Measurements from ENCODE around the gene TMEM151B. TPM values are rescaled to one million over a fixed set of nuclear protein-coding genes. Genes with fewer than 3 reads are reported as not detected.

Gene TMEM151B
- total RNA-seq, 3 donors from 2014 or later (not counting 1 experiment from before 2014, with no cell fraction given): not detected

- Mint-ChIP-seq H3K27ac (peak within 1 kb of the TSS; percentile 99), H3K4me1 (peaks cover 38 to 46% of the 10 kb centered on the region in 2 donors), H3K27me3 (ENCODE audit: low read depth in 2 of 2) (no peaks in the 10 kb centered on the region), H3K36me3 (peaks cover 18% of the 10 kb centered on the region), H3K4me3 (peak within 1 kb of the TSS; percentile 100), H3K9me3 (no peaks in the 10 kb centered on the region)
- ATAC-seq (peak; percentile 76 to 93 (median 81)), DNase-seq (peak; percentile 90 to 98)
- WGBS (ENCODE audit: insufficient coverage): 0% methylated on average over 34 of the region's 34 CpGs
- Histone ChIP-seq H3K27me3 (ENCODE audit: control insufficient read depth, insufficient read depth, low read length) (no peaks in the 10 kb centered on the region), H3K9me3 (ENCODE audit: control insufficient read depth, insufficient read depth, low read length) (no peaks in the 10 kb centered on the region), H3K4me1 (ENCODE audit: control insufficient read depth, insufficient read depth, low read length) (peaks cover 23% of the 10 kb centered on the region), H3K36me3 (ENCODE audit: control insufficient read depth, insufficient read depth, low read length) (peaks cover 32% of the 10 kb centered on the region), H3K4me3 (ENCODE audit: low read length) (peak within 1 kb of the TSS; percentile 97), H3K27ac (ENCODE audit: low read length) (peak within 1 kb of the TSS; percentile 98)
- TF ChIP-seq, protein P1, sequence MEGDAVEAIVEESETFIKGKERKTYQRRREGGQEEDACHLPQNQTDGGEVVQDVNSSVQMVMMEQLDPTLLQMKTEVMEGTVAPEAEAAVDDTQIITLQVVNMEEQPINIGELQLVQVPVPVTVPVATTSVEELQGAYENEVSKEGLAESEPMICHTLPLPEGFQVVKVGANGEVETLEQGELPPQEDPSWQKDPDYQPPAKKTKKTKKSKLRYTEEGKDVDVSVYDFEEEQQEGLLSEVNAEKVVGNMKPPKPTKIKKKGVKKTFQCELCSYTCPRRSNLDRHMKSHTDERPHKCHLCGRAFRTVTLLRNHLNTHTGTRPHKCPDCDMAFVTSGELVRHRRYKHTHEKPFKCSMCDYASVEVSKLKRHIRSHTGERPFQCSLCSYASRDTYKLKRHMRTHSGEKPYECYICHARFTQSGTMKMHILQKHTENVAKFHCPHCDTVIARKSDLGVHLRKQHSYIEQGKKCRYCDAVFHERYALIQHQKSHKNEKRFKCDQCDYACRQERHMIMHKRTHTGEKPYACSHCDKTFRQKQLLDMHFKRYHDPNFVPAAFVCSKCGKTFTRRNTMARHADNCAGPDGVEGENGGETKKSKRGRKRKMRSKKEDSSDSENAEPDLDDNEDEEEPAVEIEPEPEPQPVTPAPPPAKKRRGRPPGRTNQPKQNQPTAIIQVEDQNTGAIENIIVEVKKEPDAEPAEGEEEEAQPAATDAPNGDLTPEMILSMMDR (IDR thresholded peaks at IDR 0.05): no peak
- intact Hi-C loops (cut with micrococcal nuclease): loop anchor here (1.0 to 5.0 kb wide), 4 partner anchors 9 to 1074 kb away; partner anchors contain the start of genes NFKBIE, SLC35B2 and SRF
These were observed 23.4 kb upstream of the TMEM151B start, which contains the start of gene HSP90AB1 for GRCh38 chr6:44246663-44247337. HSP90AB1 (plus strand) TSS chr6:44247101; CDS start chr6:44248630, 1,529 bp downstream.

GRCh38 chr6:44247338-44248302 is 22.6 kb upstream of the TMEM151B start:
- Mint-ChIP-seq H3K27me3 (ENCODE audit: low read depth in 2 of 2) (no peaks in the 10 kb centered on the region), H3K27ac (peak overlapping the region; percentile 99), H3K9me3 (no peaks in the 10 kb centered on the region), H3K36me3 (peaks cover 18% of the 10 kb centered on the region), H3K4me1 (peaks cover 38 to 46% of the 10 kb centered on the region in 2 donors), H3K4me3 (peak overlapping the region; percentile 100)
- under 1% methylated on average over 45 of the region's 52 CpGs for WGBS (ENCODE audit: insufficient coverage)
- DNase-seq (peak; percentile 92 to 94), ATAC-seq (peak; percentile 64 to 87 (median 75))
- H3K4me1 ChIP-seq (ENCODE audit: control insufficient read depth, insufficient read depth, low read length): peaks cover 23% of the 10 kb centered on the region
- no peaks in the 10 kb centered on the region for H3K9me3 ChIP-seq (ENCODE audit: control insufficient read depth, insufficient read depth, low read length)
- H3K4me3 ChIP-seq (ENCODE audit: low read length): peak overlapping the region; percentile 97
- TF ChIP-seq, protein P1 (IDR thresholded peaks at IDR 0.05): no peak
- H3K36me3 ChIP-seq (ENCODE audit: control insufficient read depth, insufficient read depth, low read length): peaks cover 39% of the 10 kb centered on the region
- intact Hi-C loops (cut with micrococcal nuclease): loop anchor here (1.0 to 5.0 kb wide), 4 partner anchors 10 to 1075 kb away; partner anchors contain the start of genes NFKBIE, SLC35B2 and SRF
- no peaks in the 10 kb centered on the region for H3K27me3 ChIP-seq (ENCODE audit: control insufficient read depth, insufficient read depth, low read length)
- peak overlapping the region; percentile 98 for H3K27ac ChIP-seq (ENCODE audit: low read length)

DNA sequence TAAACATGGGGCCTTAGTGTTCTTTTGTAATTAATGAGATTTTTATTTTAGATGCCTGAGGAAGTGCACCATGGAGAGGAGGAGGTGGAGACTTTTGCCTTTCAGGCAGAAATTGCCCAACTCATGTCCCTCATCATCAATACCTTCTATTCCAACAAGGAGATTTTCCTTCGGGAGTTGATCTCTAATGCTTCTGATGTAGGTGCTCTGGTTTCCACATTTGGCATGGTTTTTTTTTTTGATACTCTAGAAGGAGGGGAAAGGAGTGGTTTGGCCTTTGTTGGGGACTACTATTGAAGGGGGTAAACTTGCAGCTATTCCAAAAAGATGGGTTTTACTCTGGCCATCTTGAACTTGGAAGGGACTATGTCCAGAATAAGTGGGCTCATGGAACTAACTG is 21.7 kb upstream of the TMEM151B start:
- DNase-seq: peak in 1 of 2 donors; percentile 8
- Mint-ChIP-seq H3K9me3 (no peaks in the 10 kb centered on the region), H3K27ac (peak overlapping the region; percentile 99), H3K4me3 (peak overlapping the region; percentile 100), H3K4me1 (peaks cover 43 to 54% of the 10 kb centered on the region in 2 donors), H3K27me3 (ENCODE audit: low read depth in 2 of 2) (no peaks in the 10 kb centered on the region), H3K36me3 (peaks cover 18% of the 10 kb centered on the region)
- no CpG with 5 or more reads among the region's 1 CpG for WGBS (ENCODE audit: insufficient coverage)
- Histone ChIP-seq H3K27me3 (ENCODE audit: control insufficient read depth, insufficient read depth, low read length) (no peaks in the 10 kb centered on the region), H3K27ac (ENCODE audit: low read length) (peak overlapping the region; percentile 98), H3K4me3 (ENCODE audit: low read length) (peak overlapping the region; percentile 97), H3K4me1 (ENCODE audit: control insufficient read depth, insufficient read depth, low read length) (peaks cover 23% of the 10 kb centered on the region), H3K9me3 (ENCODE audit: control insufficient read depth, insufficient read depth, low read length) (no peaks in the 10 kb centered on the region), H3K36me3 (ENCODE audit: control insufficient read depth, insufficient read depth, low read length) (peaks cover 49% of the 10 kb centered on the region)
- ATAC-seq: no peak
- TF ChIP-seq, protein P1 (IDR thresholded peaks at IDR 0.05): no peak
- intact Hi-C loops (cut with micrococcal nuclease): loop anchor here (5.0 kb wide), 1 partner anchor 1076 kb away; the partner anchor contains the start of gene SRF

Measured in natural killer cell (primary cell).